HepG2 (cell line): ENCODE measurements around the gene ABCC5.

Experiments
- GABPA ChIP-seq, 2 experiments: IDR thresholded peaks; 2 replicates each; pipeline ENCODE4 v1.6.1; 2011 to 2016; ENCODE audit warnings: low read depth in 2 of 2, low read length in 1 of 2, missing biosample characterization in 1 of 2, missing genetic modification characterization in 1 of 2
- KLF15 ChIP-seq: sonication (generic); formaldehyde crosslinking; IDR thresholded peaks from 2 replicates; pipeline ENCODE4 v1.8.1; 2023; ENCODE audit warnings: borderline replicate concordance, mild to moderate bottlenecking, inconsistent platforms, missing genetic modification reagents, mixed read lengths
- MXI1 ChIP-seq: IDR thresholded peaks from 3 replicates; pipeline ENCODE4 v1.6.1; 2012; ENCODE audit warnings: low read depth, low read length, inconsistent platforms, borderline replicate concordance
- TGIF2 ChIP-seq: IDR thresholded peaks from 2 replicates; pipeline ENCODE4 v1.6.1; 2016; ENCODE audit warnings: control low read depth, missing compliant biosample characterization
- ZNF615 ChIP-seq: sonication (generic); formaldehyde crosslinking; IDR thresholded peaks from 2 replicates; pipeline ENCODE4 v1.5.0; 2020; ENCODE audit warnings: mild to moderate bottlenecking, missing genetic modification reagents, borderline replicate concordance
- TF ChIP-seq, protein P1 (sequence below): sonication (generic); formaldehyde crosslinking; IDR thresholded peaks from 2 replicates; pipeline ENCODE4 v1.4.0; 2020; ENCODE audit warnings: missing genetic modification reagents
- TF ChIP-seq, protein P2 (sequence below): sonication (generic); formaldehyde crosslinking; IDR thresholded peaks from 2 replicates; pipeline ENCODE4 v1.5.1; 2020; ENCODE audit warnings: mild to moderate bottlenecking, missing genetic modification reagents, moderate library complexity

DNA sequence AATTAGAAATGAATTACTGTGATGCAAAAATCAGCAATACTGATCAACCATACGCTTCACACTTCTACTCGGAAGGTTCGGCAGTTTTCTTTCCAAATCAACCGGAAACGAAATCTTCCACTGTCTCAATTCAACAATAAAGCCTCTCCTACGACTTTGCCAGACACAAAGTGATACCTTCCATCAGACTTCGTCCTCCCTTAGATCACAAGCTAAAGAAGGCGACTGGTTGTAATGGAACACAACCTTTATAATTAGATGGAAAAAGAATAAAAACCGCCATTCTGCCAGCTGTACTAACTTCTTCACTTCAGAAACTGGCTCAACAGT lies 133.6 kb downstream of the ABCC5 start:
- TF ChIP-seq, protein P1, sequence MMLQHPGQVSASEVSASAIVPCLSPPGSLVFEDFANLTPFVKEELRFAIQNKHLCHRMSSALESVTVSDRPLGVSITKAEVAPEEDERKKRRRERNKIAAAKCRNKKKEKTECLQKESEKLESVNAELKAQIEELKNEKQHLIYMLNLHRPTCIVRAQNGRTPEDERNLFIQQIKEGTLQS (CRISPR knock-in tag): no peak
- TF ChIP-seq ZNF615 (CRISPR knock-in tag): no peak
- no peak for TF ChIP-seq TGIF2 (CRISPR knock-in tag)
- TF ChIP-seq, protein P2, sequence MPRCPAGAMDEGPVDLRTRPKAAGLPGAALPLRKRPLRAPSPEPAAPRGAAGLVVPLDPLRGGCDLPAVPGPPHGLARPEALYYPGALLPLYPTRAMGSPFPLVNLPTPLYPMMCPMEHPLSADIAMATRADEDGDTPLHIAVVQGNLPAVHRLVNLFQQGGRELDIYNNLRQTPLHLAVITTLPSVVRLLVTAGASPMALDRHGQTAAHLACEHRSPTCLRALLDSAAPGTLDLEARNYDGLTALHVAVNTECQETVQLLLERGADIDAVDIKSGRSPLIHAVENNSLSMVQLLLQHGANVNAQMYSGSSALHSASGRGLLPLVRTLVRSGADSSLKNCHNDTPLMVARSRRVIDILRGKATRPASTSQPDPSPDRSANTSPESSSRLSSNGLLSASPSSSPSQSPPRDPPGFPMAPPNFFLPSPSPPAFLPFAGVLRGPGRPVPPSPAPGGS (CRISPR knock-in tag): no peak
- no peak for TF ChIP-seq MXI1
- no peak for TF ChIP-seq KLF15
- TF ChIP-seq GABPA (IDR thresholded peaks at IDR 0.05; ENCODE audit: low read depth, low read length): no peak
- TF ChIP-seq GABPA (CRISPR knock-in tag; IDR thresholded peaks at IDR 0.05; ENCODE audit: low read depth): no peak; the same call in 1 of the 2 replicates
